Duodenal mucosa (tissue), 2 donors: Measurements from ENCODE around the gene FAM184B.
"Not testable (repeated sequence)": the region's sequence is repeated elsewhere in the genome, so short reads cannot be mapped to it uniquely, and the experiment has no call there.

ENCODE experiments used
- H3K27ac ChIP-seq: one replicate; pipeline ENCODE4 v1.7.0; 2013; ENCODE audit warnings: low read depth, low read length
- H3K27me3 ChIP-seq, 2 donors: one replicate each; pipeline ENCODE4 v1.7.0; 2013; ENCODE audit warnings: low read length in 2 of 2, control low read depth in 1 of 2; ENCODE audit not compliant: insufficient read depth in 2 of 2, control insufficient read depth in 1 of 2
- H3K36me3 ChIP-seq, 2 donors: one replicate each; pipeline ENCODE4 v1.7.0; 2013; ENCODE audit warnings: low read length in 2 of 2, control low read depth in 1 of 2; ENCODE audit not compliant: insufficient read depth in 2 of 2, control insufficient read depth in 1 of 2
- H3K4me1 ChIP-seq, 2 donors: one replicate each; pipeline ENCODE4 v1.7.0; 2013; ENCODE audit warnings: low read length in 2 of 2, control low read depth in 1 of 2; ENCODE audit not compliant: insufficient read depth in 2 of 2, control insufficient read depth in 1 of 2
- H3K4me3 ChIP-seq, 2 donors: one replicate each; pipeline ENCODE4 v1.7.0; 2013; ENCODE audit warnings: low read length in 2 of 2, low read depth in 1 of 2
- H3K9ac ChIP-seq, 2 donors: one replicate each; pipeline ENCODE4 v1.7.0; 2013; ENCODE audit warnings: low read length in 2 of 2, low read depth in 1 of 2
- H3K9me3 ChIP-seq, 2 donors: one replicate each; pipeline ENCODE4 v1.7.0; 2013; ENCODE audit warnings: low read length in 2 of 2, control low read depth in 1 of 2; ENCODE audit not compliant: control insufficient read depth in 1 of 2

The FAM184B gene

GRCh38 chr4:17667253-17667652 is 114.2 kb downstream of the FAM184B start:
- no peaks in the 10 kb centered on the region for H3K36me3 ChIP-seq
- no peak overlapping the region for H3K9ac ChIP-seq
- H3K9me3 ChIP-seq: no peaks in the 10 kb centered on the region
- H3K27ac ChIP-seq: no peak overlapping the region
- H3K4me3 ChIP-seq: no peak overlapping the region
- H3K27me3 ChIP-seq: no peaks in the 10 kb centered on the region
- no peaks in the 10 kb centered on the region for H3K4me1 ChIP-seq

- Histone ChIP-seq H3K4me3 (no peak overlapping the region), H3K27ac (no peak overlapping the region), H3K4me1 (no peaks in the 10 kb centered on the region), H3K9ac (no peak overlapping the region), H3K9me3 (no peaks in the 10 kb centered on the region), H3K27me3 (no peaks in the 10 kb centered on the region), H3K36me3 (no peaks in the 10 kb centered on the region)
Observed at GRCh38 chr4:17665852-17666251, 115.6 kb downstream of the FAM184B start.

DNA sequence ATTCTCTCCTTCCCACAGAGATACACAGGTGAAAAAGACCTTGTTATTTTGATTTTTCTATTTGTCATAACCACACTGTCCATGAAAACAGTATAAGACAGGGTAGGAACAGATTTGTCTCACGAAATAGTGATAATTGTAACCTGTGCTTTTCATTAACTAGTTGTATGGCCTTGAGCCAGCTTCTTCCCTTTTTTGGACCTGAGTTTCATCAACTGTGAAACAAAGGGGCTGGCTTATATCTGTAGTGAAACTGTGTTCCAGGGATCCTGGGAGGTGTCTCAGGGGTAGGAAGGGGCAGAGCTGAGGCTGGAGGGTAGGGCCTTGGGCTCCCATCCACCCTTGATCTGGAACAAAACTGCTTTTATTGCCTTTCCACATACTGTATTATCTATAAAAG is 116.1 kb downstream of the FAM184B start:
- H3K9me3 ChIP-seq: no peaks in the 10 kb centered on the region
- no peaks in the 10 kb centered on the region for H3K4me1 ChIP-seq
- no peak overlapping the region for H3K4me3 ChIP-seq
- no peak overlapping the region for H3K9ac ChIP-seq
- no peak overlapping the region for H3K27ac ChIP-seq
- H3K36me3 ChIP-seq: no peaks in the 10 kb centered on the region
- H3K27me3 ChIP-seq: no peaks in the 10 kb centered on the region

DNA sequence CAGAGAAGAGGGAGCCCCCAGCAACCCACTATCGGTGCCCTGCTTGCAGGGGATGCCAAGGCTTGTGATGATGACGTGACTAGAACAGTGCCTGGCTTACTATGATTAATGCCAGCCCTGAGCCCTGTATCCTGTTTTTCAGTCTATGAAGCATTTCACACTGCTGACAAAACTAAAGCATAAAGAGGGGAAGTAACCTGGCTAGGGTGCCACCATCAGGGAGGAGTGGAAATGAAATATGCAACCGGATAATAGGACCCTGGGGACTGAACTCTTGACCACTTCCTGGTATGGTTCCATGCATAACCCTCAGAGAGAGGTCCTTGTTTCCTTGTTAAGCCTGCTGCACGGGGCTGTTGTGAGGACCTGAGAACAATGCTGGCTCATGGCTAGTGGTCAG is 116.7 kb downstream of the FAM184B start:
- Histone ChIP-seq H3K9me3 (no peaks in the 10 kb centered on the region), H3K36me3 (no peaks in the 10 kb centered on the region), H3K4me3 (no peak overlapping the region), H3K27ac (no peak overlapping the region), H3K27me3 (no peaks in the 10 kb centered on the region), H3K9ac (no peak overlapping the region), H3K4me1 (no peaks in the 10 kb centered on the region)

DNA sequence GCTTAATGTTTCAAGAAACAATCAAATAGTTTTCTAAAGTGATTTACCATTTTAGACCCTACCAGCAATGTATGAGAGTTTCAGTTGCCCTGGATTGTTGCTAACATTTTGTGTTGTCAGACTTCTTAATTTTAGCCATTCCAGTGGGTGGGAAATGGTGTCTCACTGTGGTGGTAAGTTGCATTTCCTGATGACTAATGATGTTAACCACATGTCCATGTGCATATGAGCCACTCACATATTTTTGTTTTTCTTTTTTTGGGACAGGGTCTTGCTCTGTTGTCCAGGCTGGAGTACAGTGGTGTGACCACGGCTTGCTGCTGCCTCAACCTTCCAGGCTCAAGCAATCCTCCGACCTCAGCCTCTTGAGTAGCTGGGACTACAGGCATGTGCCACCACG is 118.7 kb downstream of the FAM184B start:
- Histone ChIP-seq H3K27me3 (no peaks in the 10 kb centered on the region), H3K36me3 (no peaks in the 10 kb centered on the region), H3K9ac (no peak overlapping the region), H3K9me3 (no peaks in the 10 kb centered on the region), H3K4me3 (no peak overlapping the region), H3K27ac (no peak overlapping the region), H3K4me1 (no peaks in the 10 kb centered on the region)

GRCh38 chr4:17659196-17659595 is 122.2 kb downstream of the FAM184B start:
- not testable (repeated sequence) for H3K27me3 ChIP-seq, H3K36me3 ChIP-seq, H3K4me1 ChIP-seq, H3K9me3 ChIP-seq, H3K27ac ChIP-seq, H3K4me3 ChIP-seq, H3K9ac ChIP-seq

GRCh38 chr4:17657849-17658248 is 123.6 kb downstream of the FAM184B start:
- no peaks in the 10 kb centered on the region for H3K4me1 ChIP-seq
- H3K9ac ChIP-seq: no peak overlapping the region
- H3K27ac ChIP-seq: no peak overlapping the region
- no peak overlapping the region for H3K4me3 ChIP-seq
- no peaks in the 10 kb centered on the region for H3K9me3 ChIP-seq
- no peaks in the 10 kb centered on the region for H3K36me3 ChIP-seq
- no peaks in the 10 kb centered on the region for H3K27me3 ChIP-seq

DNA sequence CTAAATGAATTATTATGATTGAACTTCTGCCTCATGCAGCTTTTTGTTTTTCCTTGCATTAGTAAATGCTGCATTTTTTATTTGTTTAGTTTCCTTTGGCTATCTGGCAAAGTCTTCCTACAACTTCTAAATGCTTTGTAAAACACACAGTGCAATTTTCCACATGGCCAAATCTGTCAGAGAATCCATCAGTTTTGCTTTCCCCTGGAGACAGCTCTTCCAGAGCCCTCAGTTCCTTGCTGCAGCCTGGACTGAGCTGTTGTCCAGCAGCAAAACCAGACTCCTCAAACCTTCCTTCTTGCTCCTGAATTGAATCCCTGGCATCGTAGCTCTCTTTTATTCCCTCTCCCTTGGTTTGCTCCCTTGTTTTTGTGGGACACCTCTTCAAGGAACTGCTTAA is 124.3 kb downstream of the FAM184B start:
- Histone ChIP-seq H3K9me3 (no peaks in the 10 kb centered on the region), H3K9ac (no peak overlapping the region)

DNA sequence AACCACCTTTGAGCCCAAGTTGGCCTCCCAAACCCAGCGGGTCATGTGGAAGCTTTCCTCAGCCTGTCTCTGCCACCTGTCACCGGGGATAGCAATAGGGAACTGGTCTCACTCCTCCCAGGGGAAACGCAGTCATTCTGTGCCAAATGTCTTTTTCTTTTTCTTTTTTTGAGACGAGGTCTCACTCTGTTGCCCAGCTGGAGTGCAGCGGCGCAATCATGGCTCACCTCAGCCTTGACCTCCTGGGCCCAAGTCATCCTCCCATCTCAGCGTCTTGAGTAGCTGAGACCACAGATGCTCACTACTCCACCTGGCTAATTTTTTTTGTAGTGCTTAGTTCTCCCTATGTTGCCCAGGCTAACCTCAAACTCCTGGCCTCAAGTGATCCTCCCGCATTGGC is 126.7 kb downstream of the FAM184B start:
- H3K9me3 ChIP-seq: no peaks in the 10 kb centered on the region
- no peak overlapping the region for H3K9ac ChIP-seq
- H3K27me3 ChIP-seq: no peaks in the 10 kb centered on the region
- H3K36me3 ChIP-seq: no peaks in the 10 kb centered on the region
- no peak overlapping the region for H3K27ac ChIP-seq
- no peaks in the 10 kb centered on the region for H3K4me1 ChIP-seq
- H3K4me3 ChIP-seq: no peak overlapping the region

More for the DNA sequence above, 124.3 kb downstream of the FAM184B start:
- no peaks in the 10 kb centered on the region for H3K36me3 ChIP-seq
- no peak overlapping the region for H3K27ac ChIP-seq
- H3K4me1 ChIP-seq: no peaks in the 10 kb centered on the region
- no peak overlapping the region for H3K4me3 ChIP-seq
- H3K27me3 ChIP-seq: no peaks in the 10 kb centered on the region

DNA sequence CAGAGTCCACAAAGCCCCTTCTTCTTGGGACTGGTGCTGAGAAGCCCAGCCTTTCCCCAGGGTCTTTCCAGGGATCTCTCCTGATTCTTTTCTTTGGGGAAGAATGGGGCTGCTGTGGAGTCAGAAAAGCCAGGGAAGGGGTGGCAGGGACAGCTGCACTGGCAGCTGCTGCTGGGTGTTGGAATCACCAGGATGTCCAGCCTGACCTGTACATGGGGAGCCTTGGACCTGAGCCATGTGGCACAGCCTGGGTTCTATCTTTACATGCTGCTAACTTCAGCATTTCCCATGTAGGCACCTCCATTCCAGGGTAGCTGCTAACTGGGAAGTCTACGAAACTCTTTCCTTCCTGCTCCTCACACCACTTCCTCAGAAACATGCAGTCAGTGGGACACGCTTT is 131.0 kb downstream of the FAM184B start:
- H3K9me3 ChIP-seq: no peaks in the 10 kb centered on the region
- no peak overlapping the region for H3K27ac ChIP-seq
- H3K9ac ChIP-seq: no peak overlapping the region
- H3K36me3 ChIP-seq: no peaks in the 10 kb centered on the region
- no peaks in the 10 kb centered on the region for H3K4me1 ChIP-seq
- no peak overlapping the region for H3K4me3 ChIP-seq
- H3K27me3 ChIP-seq: no peaks in the 10 kb centered on the region

GRCh38 chr4:17647927-17648326 is 133.5 kb downstream of the FAM184B start:
- no peaks in the 10 kb centered on the region for H3K27me3 ChIP-seq
- no peaks in the 10 kb centered on the region for H3K9me3 ChIP-seq
- no peaks in the 10 kb centered on the region for H3K4me1 ChIP-seq
- no peak overlapping the region for H3K4me3 ChIP-seq
- no peaks in the 10 kb centered on the region for H3K36me3 ChIP-seq
- H3K9ac ChIP-seq: no peak overlapping the region
- H3K27ac ChIP-seq: no peak overlapping the region
